Measurements from ENCODE around the gene PLS1. TPM values are rescaled to one million over a fixed set of nuclear protein-coding genes. Genes with fewer than 3 reads are reported as not detected.

PLS1 gene
- total RNA-seq, 1 experiment from 2014 or later: 38.8 TPM

DNA sequence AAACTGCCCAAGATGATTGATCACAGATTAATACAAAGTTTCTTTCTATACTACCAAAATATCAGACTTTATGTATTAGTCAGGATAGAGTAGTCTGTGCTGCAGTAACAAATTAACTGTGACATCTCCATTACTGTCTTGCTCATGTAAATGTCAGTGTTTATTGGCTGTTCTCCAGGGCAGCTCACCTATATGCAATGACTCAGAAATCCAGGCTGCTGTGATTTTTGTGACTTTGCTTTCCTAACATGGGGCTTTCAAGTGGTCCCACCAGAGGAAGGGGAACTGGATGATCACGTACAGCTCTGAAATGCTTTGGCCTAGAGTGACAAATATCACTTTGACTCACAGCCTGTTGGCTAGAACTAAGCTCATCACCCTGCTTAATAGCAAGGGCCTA, 12.9 kb downstream of the PLS1 start:
- no peak overlapping the region for H3K4me3 ChIP-seq (replicated peaks in 1 of 2; ENCODE audit: low read depth in 1 of 2, low read length in 2 of 2)
- no peak overlapping the region for H3K9ac ChIP-seq (ENCODE audit: low read length)
- H4K20me1 ChIP-seq (ENCODE audit: insufficient read depth): no peaks in the 10 kb centered on the region
- TF ChIP-seq, protein P1, sequence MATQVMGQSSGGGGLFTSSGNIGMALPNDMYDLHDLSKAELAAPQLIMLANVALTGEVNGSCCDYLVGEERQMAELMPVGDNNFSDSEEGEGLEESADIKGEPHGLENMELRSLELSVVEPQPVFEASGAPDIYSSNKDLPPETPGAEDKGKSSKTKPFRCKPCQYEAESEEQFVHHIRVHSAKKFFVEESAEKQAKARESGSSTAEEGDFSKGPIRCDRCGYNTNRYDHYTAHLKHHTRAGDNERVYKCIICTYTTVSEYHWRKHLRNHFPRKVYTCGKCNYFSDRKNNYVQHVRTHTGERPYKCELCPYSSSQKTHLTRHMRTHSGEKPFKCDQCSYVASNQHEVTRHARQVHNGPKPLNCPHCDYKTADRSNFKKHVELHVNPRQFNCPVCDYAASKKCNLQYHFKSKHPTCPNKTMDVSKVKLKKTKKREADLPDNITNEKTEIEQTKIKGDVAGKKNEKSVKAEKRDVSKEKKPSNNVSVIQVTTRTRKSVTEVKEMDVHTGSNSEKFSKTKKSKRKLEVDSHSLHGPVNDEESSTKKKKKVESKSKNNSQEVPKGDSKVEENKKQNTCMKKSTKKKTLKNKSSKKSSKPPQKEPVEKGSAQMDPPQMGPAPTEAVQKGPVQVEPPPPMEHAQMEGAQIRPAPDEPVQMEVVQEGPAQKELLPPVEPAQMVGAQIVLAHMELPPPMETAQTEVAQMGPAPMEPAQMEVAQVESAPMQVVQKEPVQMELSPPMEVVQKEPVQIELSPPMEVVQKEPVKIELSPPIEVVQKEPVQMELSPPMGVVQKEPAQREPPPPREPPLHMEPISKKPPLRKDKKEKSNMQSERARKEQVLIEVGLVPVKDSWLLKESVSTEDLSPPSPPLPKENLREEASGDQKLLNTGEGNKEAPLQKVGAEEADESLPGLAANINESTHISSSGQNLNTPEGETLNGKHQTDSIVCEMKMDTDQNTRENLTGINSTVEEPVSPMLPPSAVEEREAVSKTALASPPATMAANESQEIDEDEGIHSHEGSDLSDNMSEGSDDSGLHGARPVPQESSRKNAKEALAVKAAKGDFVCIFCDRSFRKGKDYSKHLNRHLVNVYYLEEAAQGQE (IDR thresholded peaks at IDR 0.05; ENCODE audit: low read depth): no peak
- TF ChIP-seq CBX3 (IDR thresholded peaks at IDR 0.05; ENCODE audit: low read depth) (no peak), SP1 (IDR thresholded peaks at IDR 0.05; ENCODE audit: low read depth) (peak; percentile 15; the same call in 1 of the 2 replicates), POLR2A (IDR thresholded peaks at IDR 0.05; ENCODE audit: borderline replicate concordance, extremely low read depth, insufficient read depth, insufficient read length) (no peak), CEBPB (IDR thresholded peaks at IDR 0.05; ENCODE audit: low read depth) (no peak)
- no peaks in the 10 kb centered on the region for H3K9me3 ChIP-seq (ENCODE audit: control insufficient read depth in 1 of 2, insufficient read depth in 1 of 2, low read depth in 1 of 2, low read length in 2 of 2)
- H3K4me1 ChIP-seq (ENCODE audit: control insufficient read depth in 1 of 2, insufficient read depth in 2 of 2, low read length in 2 of 2): no peaks in the 10 kb centered on the region
- BruUV-seq (replicated peaks): no TSS peak
- ChIA-PET CTCF (no interaction called here), RAD21 (ENCODE audit: low non-redundant PET in 1 of 2, low total read pairs in 2 of 2, uncharacterized antibody in 2 of 2, unreplicated experiment in 2 of 2) (no interaction called here), POLR2A (no interaction called here)
- no peak for ATAC-seq
- H3K36me3 ChIP-seq (ENCODE audit: control insufficient read depth in 1 of 2, insufficient read depth in 2 of 2, low read length in 2 of 2): no peaks in the 10 kb centered on the region
- H3K9me2 ChIP-seq (ENCODE audit: insufficient read depth): no peaks in the 10 kb centered on the region
- no peaks in the 10 kb centered on the region for H3K27me3 ChIP-seq (ENCODE audit: insufficient read depth, low read length)
- H3K27ac ChIP-seq (ENCODE audit: low read depth, low read length): no peak overlapping the region
- H3K4me2 ChIP-seq (ENCODE audit: low read length): no peak overlapping the region
- intact Hi-C loops (cut with micrococcal nuclease): no loop called here
- H2AFZ ChIP-seq (ENCODE audit: low read depth, low read length, poor library complexity, severe bottlenecking): no peak overlapping the region
- DNase-seq (ENCODE audit: low read depth, low spot score): no peak
- peaks cover 20% of the 10 kb centered on the region for H3K79me2 ChIP-seq (ENCODE audit: insufficient read depth, low read length)

DNA sequence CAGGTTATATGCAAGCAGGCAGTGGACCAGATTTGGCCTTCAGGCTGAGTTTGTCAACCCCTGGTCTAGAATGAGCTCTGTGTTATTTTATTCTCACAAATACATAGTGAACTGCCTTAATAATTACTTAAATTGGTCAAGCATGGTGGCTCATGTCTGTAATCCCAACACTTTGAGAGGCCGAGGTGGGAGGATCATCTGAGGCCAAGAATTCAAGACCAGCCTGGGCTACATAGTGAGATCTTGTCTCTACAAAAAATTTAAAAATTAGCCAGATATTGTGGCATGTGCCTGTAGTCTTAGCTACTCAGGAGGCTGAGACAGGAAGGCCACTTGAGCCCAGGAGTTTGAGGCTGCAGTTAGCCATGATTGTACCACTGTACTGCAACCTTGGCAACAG, 15.0 kb downstream of the PLS1 start:
- intact Hi-C loops (cut with micrococcal nuclease): no loop called here
- CTCF ChIA-PET: no interaction called here
- no TSS peak for BruUV-seq (replicated peaks)
- Histone ChIP-seq H3K4me2 (ENCODE audit: low read length) (no peak overlapping the region), H4K20me1 (ENCODE audit: insufficient read depth) (no peaks in the 10 kb centered on the region), H3K9me3 (ENCODE audit: control insufficient read depth in 1 of 2, insufficient read depth in 1 of 2, low read depth in 1 of 2, low read length in 2 of 2) (no peaks in the 10 kb centered on the region), H3K79me2 (ENCODE audit: insufficient read depth, low read length) (peaks cover 14% of the 10 kb centered on the region), H3K36me3 (ENCODE audit: control insufficient read depth in 1 of 2, insufficient read depth in 2 of 2, low read length in 2 of 2) (no peaks in the 10 kb centered on the region), H3K9me2 (ENCODE audit: insufficient read depth) (no peaks in the 10 kb centered on the region; the same call in 1 of the 2 replicates), H3K27me3 (ENCODE audit: insufficient read depth, low read length) (no peaks in the 10 kb centered on the region), H3K9ac (ENCODE audit: low read length) (no peak overlapping the region), H3K4me1 (ENCODE audit: control insufficient read depth in 1 of 2, insufficient read depth in 2 of 2, low read length in 2 of 2) (no peaks in the 10 kb centered on the region), H2AFZ (ENCODE audit: low read depth, low read length, poor library complexity, severe bottlenecking) (no peak overlapping the region), H3K4me3 (replicated peaks in 1 of 2; ENCODE audit: low read depth in 1 of 2, low read length in 2 of 2) (no peak overlapping the region), H3K27ac (ENCODE audit: low read depth, low read length) (no peak overlapping the region)
- POLR2A ChIA-PET: no interaction called here
- RAD21 ChIA-PET (ENCODE audit: low non-redundant PET in 1 of 2, low total read pairs in 2 of 2, uncharacterized antibody in 2 of 2, unreplicated experiment in 2 of 2): no interaction called here
- DNase-seq (ENCODE audit: low read depth, low spot score): no peak
- no peak for ATAC-seq
- TF ChIP-seq, protein P1 (IDR thresholded peaks at IDR 0.05; ENCODE audit: low read depth): no peak
- TF ChIP-seq, protein P2, sequence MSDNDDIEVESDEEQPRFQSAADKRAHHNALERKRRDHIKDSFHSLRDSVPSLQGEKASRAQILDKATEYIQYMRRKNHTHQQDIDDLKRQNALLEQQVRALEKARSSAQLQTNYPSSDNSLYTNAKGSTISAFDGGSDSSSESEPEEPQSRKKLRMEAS (IDR thresholded peaks at IDR 0.05): no peak
- TF ChIP-seq, protein P3, sequence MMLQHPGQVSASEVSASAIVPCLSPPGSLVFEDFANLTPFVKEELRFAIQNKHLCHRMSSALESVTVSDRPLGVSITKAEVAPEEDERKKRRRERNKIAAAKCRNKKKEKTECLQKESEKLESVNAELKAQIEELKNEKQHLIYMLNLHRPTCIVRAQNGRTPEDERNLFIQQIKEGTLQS (IDR thresholded peaks at IDR 0.05): no peak
- TF ChIP-seq SIN3A (IDR thresholded peaks at IDR 0.05; ENCODE audit: low read depth) (no peak), ZNF274 (IDR thresholded peaks at IDR 0.05; ENCODE audit: low read depth, low read length) (no peak), SRF (IDR thresholded peaks at IDR 0.05; ENCODE audit: low read depth) (no peak), EZH2 (IDR thresholded peaks at IDR 0.05) (no peak), FOSL1 (IDR thresholded peaks at IDR 0.05; ENCODE audit: low read depth) (no peak)

Measured in HCT116 (cell line).